CD8-positive, alpha-beta memory T cell (primary cell): ENCODE data around the gene LRRK1. TPM values are rescaled to one million over a fixed set of nuclear protein-coding genes. Genes with fewer than 3 reads are reported as not detected.
A peak's percentile ranks its signal among the peaks of the same experiment; 100 is the strongest.

Source experiments
- CTCF ChIA-PET: fragments of 350-600 bp; sonication (Branson Sonifier 250); formaldehyde crosslinking; loops from one replicate; lab custom pipeline; 2021; ENCODE audit warnings: antibody characterized with exemption; lab: Charles Lee
- POLR2A ChIA-PET: fragments of 350-600 bp; sonication (Branson Sonifier 250); formaldehyde crosslinking; loops from one replicate; lab custom pipeline; 2021; ENCODE audit warnings: antibody characterized with exemption; lab: Charles Lee
- DNase-seq, 5 donors: peaks; one replicate each; pipeline versions ENCODE4 v3.0.0 to v3.0.0-alpha.2; 2020 to 2022; ENCODE audit warnings: mixed read lengths in 1 of 5
- H3K27ac ChIP-seq: one replicate; pipeline ENCODE4 v1.7.0; 2013; ENCODE audit warnings: low read depth, mild to moderate bottlenecking, low read length, moderate library complexity
- H3K27me3 ChIP-seq: 2 replicates; pipeline ENCODE4 v1.7.0; 2013; ENCODE audit warnings: low read length, mild to moderate bottlenecking; ENCODE audit not compliant: insufficient read depth, poor library complexity, severe bottlenecking
- H3K36me3 ChIP-seq: 2 replicates; pipeline ENCODE4 v1.7.0; 2013; ENCODE audit warnings: mild to moderate bottlenecking, low read length, moderate library complexity; ENCODE audit not compliant: insufficient read depth
- H3K4me1 ChIP-seq: 2 replicates; pipeline ENCODE4 v1.7.0; 2013; ENCODE audit warnings: mild to moderate bottlenecking, low read length, moderate library complexity; ENCODE audit not compliant: insufficient read depth
- H3K4me3 ChIP-seq: 2 replicates; pipeline ENCODE4 v1.7.0; 2013; ENCODE audit warnings: mild to moderate bottlenecking, low read length
- H3K9me3 ChIP-seq: 2 replicates; pipeline ENCODE4 v1.7.0; 2013; ENCODE audit warnings: mild to moderate bottlenecking, low read length
- H3K27ac Mint-ChIP-seq, 8 donors: one replicate each; pipeline ENCODE4 v1.8.0; 2020 to 2021; ENCODE audit warnings: mixed read lengths in 8 of 8, mild to moderate bottlenecking in 6 of 8, inconsistent platforms in 3 of 8, moderate library complexity in 3 of 8
- H3K27me3 Mint-ChIP-seq, 2 donors: one replicate each; pipeline ENCODE4 v1.8.0; 2020 to 2021; ENCODE audit warnings: mixed read lengths in 2 of 2, mild to moderate bottlenecking in 1 of 2, moderate library complexity in 1 of 2
- H3K36me3 Mint-ChIP-seq, 3 donors: one replicate each; pipeline ENCODE4 v1.8.0; 2020 to 2021; ENCODE audit warnings: mixed read lengths in 3 of 3, inconsistent platforms in 1 of 3, mild to moderate bottlenecking in 1 of 3
- H3K4me1 Mint-ChIP-seq, 3 donors: one replicate each; pipeline ENCODE4 v1.8.0; 2020 to 2021; ENCODE audit warnings: mixed read lengths in 3 of 3, inconsistent platforms in 1 of 3, mild to moderate bottlenecking in 1 of 3
- H3K4me3 Mint-ChIP-seq, 7 donors: one replicate each; pipeline ENCODE4 v1.8.0; 2020 to 2021; ENCODE audit warnings: mixed read lengths in 7 of 7, mild to moderate bottlenecking in 6 of 7, moderate library complexity in 4 of 7, inconsistent platforms in 2 of 7
- H3K9me3 Mint-ChIP-seq, 5 donors: one replicate each; pipeline ENCODE4 v1.8.0; 2020 to 2022; ENCODE audit warnings: mixed read lengths in 5 of 5, mild to moderate bottlenecking in 3 of 5, moderate library complexity in 2 of 5, inconsistent platforms in 1 of 5
- polyA plus RNA-seq: library from polyadenylated mRNA; unstranded; fragments of 300-500 nt; fragmentation: Illumina TruSeq; gene quantifications from one replicate; pipeline ENCODE4 v1.2.3, GENCODE V29; 2021
- total RNA-seq, 2 experiments: library from RNA; stranded (reverse); gene quantifications; one replicate each; pipeline ENCODE4 v1.2.3, GENCODE V29; 2021

LRRK1 gene
- total and polyA plus RNA-seq, 3 experiments from 2014 or later = 0.31 to 0.79 TPM; not detected in 1

DNA sequence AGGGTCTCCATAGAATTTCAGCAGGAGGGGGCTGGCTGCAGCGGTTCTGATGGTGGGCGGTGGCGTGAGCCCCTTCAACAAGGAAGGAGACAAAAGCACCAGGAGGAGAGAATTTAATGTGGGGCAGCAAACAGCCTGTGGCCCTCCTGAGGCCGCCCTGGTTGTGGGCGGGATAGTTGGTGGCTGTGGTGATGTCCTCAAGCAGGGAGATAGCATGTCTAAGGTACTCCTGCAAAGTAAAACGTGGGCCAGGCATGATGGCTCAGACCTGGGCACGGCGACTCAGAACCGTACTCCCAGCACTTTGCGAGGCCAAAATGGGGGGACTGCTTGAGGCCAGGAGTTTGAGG, 94.0 kb downstream of the LRRK1 start:
- no peaks in the 10 kb centered on the region for H3K9me3 Mint-ChIP-seq
- ChIA-PET CTCF (interaction anchor here (4.7 kb wide), 1 partner anchor 245 kb away, joined by 30 read pairs; no protein-coding TSS in a partner anchor), POLR2A (no interaction called here)
- H3K36me3 ChIP-seq = no peaks in the 10 kb centered on the region
- peaks cover 5% of the 10 kb centered on the region for H3K4me1 ChIP-seq
- H3K27ac Mint-ChIP-seq = no peak overlapping the region
- peaks cover 6 to 8% (median 7%) of the 10 kb centered on the region in 3 donors for H3K4me1 Mint-ChIP-seq
- H3K9me3 ChIP-seq = no peaks in the 10 kb centered on the region
- H3K27me3 ChIP-seq = no peaks in the 10 kb centered on the region
- H3K4me3 Mint-ChIP-seq = no peak overlapping the region
- DNase-seq = no peak
- no peak overlapping the region for H3K4me3 ChIP-seq
- H3K27me3 Mint-ChIP-seq = peaks cover 7 to 12% of the 10 kb centered on the region in 2 donors
- H3K27ac ChIP-seq = no peak overlapping the region
- peaks cover 0 to 2% (median 0%) of the 10 kb centered on the region in 3 donors for H3K36me3 Mint-ChIP-seq

- no peaks in the 10 kb centered on the region for H3K9me3 ChIP-seq
- no peak overlapping the region for H3K4me3 ChIP-seq
- no peaks in the 10 kb centered on the region for H3K36me3 ChIP-seq
- no peak overlapping the region for H3K27ac ChIP-seq
- no peaks in the 10 kb centered on the region for H3K36me3 Mint-ChIP-seq
- H3K27me3 Mint-ChIP-seq = peaks cover 5 to 11% of the 10 kb centered on the region in 2 donors
- H3K27ac Mint-ChIP-seq = no peak overlapping the region
- ChIA-PET POLR2A (no interaction called here), CTCF (interaction anchor here (0.9 to 4.7 kb wide), 4 partner anchors 8 to 253 kb away, joined by 3 to 30 read pairs (median 3); no protein-coding TSS in a partner anchor)
- DNase-seq = no peak
- no peaks in the 10 kb centered on the region for H3K4me1 ChIP-seq
- no peaks in the 10 kb centered on the region for H3K9me3 Mint-ChIP-seq
- H3K4me3 Mint-ChIP-seq = no peak overlapping the region
- H3K27me3 ChIP-seq = no peaks in the 10 kb centered on the region
- peaks cover 0 to under 1% (median 0%) of the 10 kb centered on the region in 3 donors for H3K4me1 Mint-ChIP-seq
Measured at GRCh38 chr15:101013769-101014675, 94.9 kb downstream of the LRRK1 start.

DNA sequence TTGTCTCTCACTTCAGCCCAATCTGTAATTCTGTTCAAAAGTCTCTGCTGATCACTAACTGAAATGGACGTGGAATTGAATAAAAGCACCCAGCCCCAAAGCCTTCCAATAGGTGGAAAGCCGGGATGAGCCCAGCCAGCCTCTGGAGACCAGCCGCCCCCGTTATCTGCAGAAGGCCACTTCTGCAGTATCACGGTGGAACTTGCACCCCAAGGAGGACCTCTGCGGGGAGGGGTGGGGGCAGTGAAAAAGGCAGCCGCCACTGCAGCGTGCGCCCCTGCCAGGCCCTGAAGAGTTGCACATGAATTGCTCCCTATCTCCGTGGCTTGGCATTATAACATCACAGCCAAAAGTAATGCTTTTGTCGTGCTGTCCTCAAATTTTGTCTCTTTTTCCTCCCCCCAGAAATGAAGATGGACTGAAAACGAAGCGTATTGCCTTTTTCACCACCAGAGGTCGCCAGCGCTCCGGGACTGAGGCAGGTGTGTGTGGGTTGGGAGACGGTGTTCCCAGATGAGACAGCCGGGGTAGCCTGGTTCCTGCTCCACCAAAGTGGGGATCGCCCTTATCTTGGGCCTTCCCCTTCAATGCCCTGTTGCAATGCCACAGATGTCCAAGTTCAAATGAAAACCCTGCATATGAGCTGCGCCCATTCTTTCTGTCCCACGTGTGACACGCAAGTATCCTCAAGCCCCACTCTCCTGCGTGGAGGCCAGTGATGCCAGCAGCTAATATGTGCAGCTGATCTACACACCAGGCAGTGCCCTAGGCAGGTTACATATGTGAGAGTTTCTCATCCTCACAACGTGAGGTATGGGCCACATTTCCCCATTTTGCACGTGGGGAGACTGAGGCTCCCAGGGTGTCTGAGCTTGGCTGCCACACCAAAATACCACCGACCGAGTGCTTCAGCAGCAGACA, 96.0 kb downstream of the LRRK1 start:
- ChIA-PET CTCF (interaction anchor here (0.7 to 4.7 kb wide), 10 partner anchors 8 to 252 kb away, joined by 3 to 30 read pairs (median 3); no protein-coding TSS in a partner anchor), POLR2A (no interaction called here)
- Histone ChIP-seq H3K36me3 (no peaks in the 10 kb centered on the region), H3K27ac (no peak overlapping the region), H3K4me1 (no peaks in the 10 kb centered on the region), H3K9me3 (no peaks in the 10 kb centered on the region), H3K4me3 (no peak overlapping the region), H3K27me3 (no peaks in the 10 kb centered on the region)
- H3K4me1 Mint-ChIP-seq = no peaks in the 10 kb centered on the region
- peak; percentile 37 to 73 (median 46) for DNase-seq
- no peak overlapping the region for H3K4me3 Mint-ChIP-seq
- no peaks in the 10 kb centered on the region for H3K36me3 Mint-ChIP-seq
- H3K27ac Mint-ChIP-seq = peak overlapping the region in 2 of 8 donors; percentile 33 to 65
- no peaks in the 10 kb centered on the region for H3K9me3 Mint-ChIP-seq
- peaks cover 3 to 11% of the 10 kb centered on the region in 2 donors for H3K27me3 Mint-ChIP-seq

DNA sequence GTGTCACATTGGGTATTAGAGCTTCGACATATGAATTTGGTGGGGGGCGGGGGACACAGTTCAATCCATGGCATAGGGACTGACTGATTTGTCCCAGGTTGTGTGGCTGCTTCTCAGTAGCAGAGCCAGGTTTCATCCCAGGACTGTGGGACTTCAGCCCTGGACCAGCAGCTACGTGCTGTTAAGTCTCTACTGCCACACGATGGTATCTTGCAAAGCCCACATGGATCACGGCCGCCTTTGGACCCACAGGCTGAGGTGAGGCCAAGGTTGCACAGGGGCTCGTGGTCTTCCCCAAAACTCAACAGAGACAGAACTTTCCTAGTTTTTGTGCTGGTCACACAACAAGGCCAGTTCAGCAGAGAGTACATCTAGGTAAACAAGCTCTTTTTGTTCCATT, 97.4 kb downstream of the LRRK1 start:
- no peak overlapping the region for H3K4me3 ChIP-seq
- H3K4me1 Mint-ChIP-seq = no peaks in the 10 kb centered on the region
- POLR2A ChIA-PET = interaction anchor here (0.7 kb wide), 1 partner anchor 213 kb away, joined by 3 read pairs; no protein-coding TSS in a partner anchor
- H3K36me3 ChIP-seq = no peaks in the 10 kb centered on the region
- H3K27me3 Mint-ChIP-seq = peaks cover 0 to 10% of the 10 kb centered on the region in 2 donors
- H3K27ac Mint-ChIP-seq = no peak overlapping the region
- no peaks in the 10 kb centered on the region for H3K27me3 ChIP-seq
- DNase-seq = no peak
- no peaks in the 10 kb centered on the region for H3K9me3 Mint-ChIP-seq
- no peaks in the 10 kb centered on the region for H3K4me1 ChIP-seq
- H3K36me3 Mint-ChIP-seq = no peaks in the 10 kb centered on the region
- no peaks in the 10 kb centered on the region for H3K9me3 ChIP-seq
- no peak overlapping the region for H3K27ac ChIP-seq
- CTCF ChIA-PET = interaction anchor here (1.0 to 4.7 kb wide), 5 partner anchors 9 to 244 kb away, joined by 3 to 30 read pairs (median 10); no protein-coding TSS in a partner anchor
- H3K4me3 Mint-ChIP-seq = no peak overlapping the region

DNA sequence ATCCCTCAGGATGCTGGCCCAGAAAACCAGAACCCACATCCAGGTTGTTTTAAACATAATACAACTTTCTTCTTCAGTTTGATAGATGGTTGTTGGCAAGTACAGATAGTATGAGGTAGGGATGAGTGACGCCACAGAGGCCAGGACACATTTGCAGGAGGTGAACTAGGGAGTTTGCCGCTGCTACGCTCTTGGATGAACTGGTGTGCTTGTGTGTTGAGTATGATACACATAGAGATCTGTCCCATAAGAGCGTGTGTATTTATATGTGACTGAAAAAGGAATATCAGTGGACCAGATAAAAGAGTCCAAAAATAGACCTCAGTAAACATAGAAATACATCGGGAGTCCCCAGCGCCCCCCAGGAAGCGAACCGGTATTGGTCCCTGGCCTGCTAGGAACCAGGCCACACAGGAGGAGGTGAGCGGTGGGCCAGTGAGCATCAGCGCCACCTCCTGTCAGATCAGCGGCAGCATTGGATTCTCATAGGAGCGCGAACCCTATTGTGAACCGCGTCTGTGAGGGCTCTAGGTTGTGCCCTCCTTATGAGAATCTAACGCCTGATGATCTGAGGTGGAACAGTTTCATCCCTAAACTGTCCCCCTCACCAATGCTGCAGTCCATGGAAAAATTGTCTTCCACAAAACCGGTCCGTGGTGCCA, 98.1 kb downstream of the LRRK1 start:
- ChIA-PET CTCF (interaction anchor here (1.0 to 4.7 kb wide), 4 partner anchors 10 to 241 kb away, joined by 3 to 30 read pairs (median 10); no protein-coding TSS in a partner anchor), POLR2A (no interaction called here)
- DNase-seq = no peak
- no peaks in the 10 kb centered on the region for H3K36me3 ChIP-seq
- Mint-ChIP-seq H3K27ac (no peak overlapping the region), H3K27me3 (peaks cover 0 to 5% of the 10 kb centered on the region in 2 donors), H3K9me3 (no peaks in the 10 kb centered on the region), H3K36me3 (no peaks in the 10 kb centered on the region), H3K4me3 (no peak overlapping the region), H3K4me1 (no peaks in the 10 kb centered on the region)
- H3K9me3 ChIP-seq = no peaks in the 10 kb centered on the region
- H3K27me3 ChIP-seq = no peaks in the 10 kb centered on the region
- H3K4me1 ChIP-seq = no peaks in the 10 kb centered on the region
- no peak overlapping the region for H3K4me3 ChIP-seq
- no peak overlapping the region for H3K27ac ChIP-seq

DNA sequence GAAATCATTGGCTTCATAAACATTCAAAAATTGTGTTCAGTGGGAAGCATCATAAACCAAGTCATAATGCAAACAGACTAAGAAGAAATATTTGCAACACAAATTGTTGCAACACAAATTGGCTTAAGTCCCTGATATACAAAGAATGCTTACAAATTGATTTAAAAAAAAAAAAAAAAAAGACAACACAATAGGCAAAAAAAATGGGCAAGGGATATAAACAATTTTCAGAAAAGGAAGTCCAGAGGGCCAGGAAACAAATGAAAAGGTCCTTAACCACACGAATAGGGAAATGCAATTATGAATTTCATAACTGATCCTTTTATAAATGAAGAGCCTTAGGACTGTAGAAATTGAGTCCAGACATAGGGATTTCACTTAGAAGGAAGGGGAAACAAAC, 98.9 kb downstream of the LRRK1 start:
- DNase-seq = no peak
- no peaks in the 10 kb centered on the region for H3K36me3 ChIP-seq
- CTCF ChIA-PET = interaction anchor here (7.0 kb wide), 1 partner anchor 10 kb away, joined by 63 read pairs; no protein-coding TSS in a partner anchor

DNA sequence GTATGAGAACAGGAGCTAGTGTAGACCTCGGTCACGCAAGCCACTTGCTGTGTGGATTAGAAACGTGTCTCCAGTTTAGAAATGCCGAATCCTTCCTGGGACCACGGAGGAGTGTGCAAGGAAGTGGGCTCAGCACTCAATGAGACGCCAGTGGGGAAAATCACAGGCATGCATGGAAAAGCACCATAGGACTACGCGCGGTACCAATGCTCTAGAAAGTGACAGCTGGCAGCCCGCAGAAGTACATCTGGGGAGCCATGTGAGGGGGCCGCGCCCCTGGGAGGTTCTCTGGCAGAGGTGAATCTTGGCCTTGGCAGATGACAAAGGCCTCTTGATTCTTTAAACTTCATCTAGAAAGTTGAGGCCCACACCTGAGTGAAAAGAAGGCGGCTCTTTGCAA, 99.3 kb downstream of the LRRK1 start:
- Mint-ChIP-seq H3K36me3 (no peaks in the 10 kb centered on the region), H3K27ac (no peak overlapping the region), H3K9me3 (no peaks in the 10 kb centered on the region), H3K4me1 (no peaks in the 10 kb centered on the region), H3K4me3 (no peak overlapping the region), H3K27me3 (peaks cover 0 to 5% of the 10 kb centered on the region in 2 donors)
- POLR2A ChIA-PET = no interaction called here
- H3K9me3 ChIP-seq = no peaks in the 10 kb centered on the region
- DNase-seq = no peak
- H3K4me1 ChIP-seq = no peaks in the 10 kb centered on the region
- no peaks in the 10 kb centered on the region for H3K27me3 ChIP-seq
- H3K27ac ChIP-seq = no peak overlapping the region
- H3K4me3 ChIP-seq = no peak overlapping the region
- H3K36me3 ChIP-seq = no peaks in the 10 kb centered on the region
- CTCF ChIA-PET = interaction anchor here (1.7 to 7.0 kb wide), 2 partner anchors 10 to 240 kb away, joined by 8 to 63 read pairs; no protein-coding TSS in a partner anchor

More for the DNA sequence above, 98.9 kb downstream of the LRRK1 start:
- H3K9me3 Mint-ChIP-seq = no peaks in the 10 kb centered on the region
- H3K36me3 Mint-ChIP-seq = no peaks in the 10 kb centered on the region
- H3K27me3 ChIP-seq = no peaks in the 10 kb centered on the region
- no peaks in the 10 kb centered on the region for H3K9me3 ChIP-seq
- no peak overlapping the region for H3K4me3 ChIP-seq
- POLR2A ChIA-PET = no interaction called here
- H3K4me1 Mint-ChIP-seq = no peaks in the 10 kb centered on the region
- no peak overlapping the region for H3K4me3 Mint-ChIP-seq
- peaks cover 0 to 5% of the 10 kb centered on the region in 2 donors for H3K27me3 Mint-ChIP-seq
- no peak overlapping the region for H3K27ac Mint-ChIP-seq
- H3K27ac ChIP-seq = no peak overlapping the region
- H3K4me1 ChIP-seq = no peaks in the 10 kb centered on the region
